ENCODE results near the gene IL13RA1.

Gene IL13RA1

DNA sequence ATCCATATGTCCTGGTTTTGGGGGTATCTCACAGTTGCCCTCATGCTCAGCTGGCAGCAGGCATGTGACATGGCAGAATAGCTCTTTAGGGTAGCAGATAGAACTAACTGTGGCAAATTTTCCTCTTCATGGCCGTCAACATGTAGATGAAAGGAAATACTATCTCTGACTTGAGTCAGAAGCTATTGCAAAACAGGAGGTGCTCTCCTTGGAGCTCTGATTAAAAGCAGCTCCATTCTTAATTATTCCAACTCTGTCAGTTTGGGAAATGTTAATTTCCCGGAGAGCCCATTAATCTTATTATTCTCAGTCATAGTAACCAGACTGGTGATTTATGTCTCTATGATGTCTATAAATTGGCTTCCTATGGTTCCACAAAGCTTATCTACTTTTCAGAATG, 18.2 kb downstream of the IL13RA1 start:
- Mint-ChIP-seq H3K4me1 (peaks cover 5% of the 10 kb centered on the region), H3K27ac (no peak overlapping the region), H3K4me3 (no peak overlapping the region), H3K9me3 (no peaks in the 10 kb centered on the region), H3K27me3 (no peaks in the 10 kb centered on the region), H3K36me3 (peaks cover 8% of the 10 kb centered on the region)
- no peak for ATAC-seq

DNA sequence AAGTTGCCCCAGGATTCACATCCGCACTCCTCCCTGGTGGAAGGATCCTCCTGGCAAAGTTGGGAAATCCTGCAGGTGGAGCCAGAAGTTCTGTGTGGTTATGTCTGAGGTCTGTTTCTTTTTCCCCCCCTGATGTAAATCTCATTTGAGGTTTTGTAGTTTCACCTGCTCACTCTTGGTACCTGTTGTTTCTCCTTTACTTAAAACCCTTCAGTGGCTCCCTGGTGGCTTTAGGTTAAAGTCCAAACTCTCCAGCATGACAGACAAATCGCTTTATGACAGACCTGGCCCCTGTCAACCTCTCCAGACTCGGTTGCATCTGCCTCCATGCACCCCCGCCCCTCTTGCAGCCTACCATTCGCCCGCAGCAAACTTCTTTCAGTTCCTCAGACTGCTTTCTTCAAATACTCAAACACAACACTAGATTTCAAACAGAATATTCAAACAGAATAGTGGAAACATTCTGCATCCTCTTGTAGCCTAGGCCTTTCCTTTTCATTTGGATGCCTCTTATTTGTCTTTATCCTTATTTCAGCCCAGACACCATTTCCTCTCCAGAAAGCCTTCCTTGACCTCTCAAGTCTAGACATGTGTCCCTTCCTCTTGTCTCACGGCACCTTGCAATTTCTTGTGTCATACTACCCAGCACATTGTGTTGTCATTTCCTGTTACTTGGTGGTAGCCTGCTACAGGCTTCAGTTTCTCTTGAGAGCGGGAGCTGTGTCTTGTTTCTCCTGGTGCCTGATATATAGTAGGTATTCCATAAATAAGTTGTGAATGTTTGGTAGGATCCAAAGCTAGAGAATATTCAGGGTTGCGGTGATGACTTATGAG, 24.8 kb downstream of the IL13RA1 start:
- Mint-ChIP-seq H3K36me3 (peaks cover 32% of the 10 kb centered on the region), H3K9me3 (no peaks in the 10 kb centered on the region), H3K27me3 (no peaks in the 10 kb centered on the region), H3K4me1 (peaks cover 30% of the 10 kb centered on the region), H3K27ac (peak overlapping the region; percentile 91), H3K4me3 (peak overlapping the region; percentile 45)
- peak; percentile 90 for ATAC-seq

DNA sequence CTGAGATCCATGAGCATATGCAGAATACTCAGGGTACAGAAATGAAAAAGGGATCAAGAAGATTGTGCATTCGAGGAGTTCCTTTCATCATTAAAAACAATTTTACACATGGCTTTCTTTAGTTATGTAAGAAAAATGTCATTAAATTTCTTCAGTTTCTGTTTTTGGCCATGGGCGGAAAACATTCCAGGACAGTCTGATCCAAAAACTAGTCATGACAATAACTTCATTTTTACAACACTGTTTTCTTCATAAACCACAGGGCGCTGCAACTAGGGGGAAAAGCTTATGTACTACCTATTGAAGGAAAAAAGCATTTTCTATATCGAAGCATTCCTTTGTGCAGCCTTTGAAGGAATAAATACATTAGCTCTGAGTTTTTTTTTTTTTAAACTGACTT, 28.2 kb downstream of the IL13RA1 start:
- Mint-ChIP-seq H3K4me3 (no peak overlapping the region), H3K9me3 (no peaks in the 10 kb centered on the region), H3K4me1 (peaks cover 36% of the 10 kb centered on the region), H3K27ac (no peak overlapping the region), H3K27me3 (no peaks in the 10 kb centered on the region), H3K36me3 (peaks cover 50% of the 10 kb centered on the region)
- no peak for ATAC-seq

DNA sequence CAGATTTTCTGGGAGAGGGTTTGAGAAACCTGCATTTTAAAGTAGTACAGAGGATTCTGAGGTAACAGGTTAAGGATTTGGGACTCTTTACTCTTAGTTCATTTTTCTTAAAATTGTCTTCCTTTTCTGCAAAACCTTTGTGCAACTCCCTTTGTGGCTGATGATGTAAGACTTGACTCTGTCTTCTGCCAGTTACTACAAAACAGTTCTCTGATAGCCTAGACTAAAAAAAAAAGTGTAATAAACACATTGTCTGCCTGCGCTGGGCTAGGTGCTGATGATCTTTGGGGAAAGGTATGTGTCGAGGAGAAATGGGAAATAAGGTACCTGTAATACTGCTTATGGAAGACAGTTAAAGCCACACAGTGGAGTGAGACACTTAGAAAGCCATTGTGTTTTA, 28.7 kb downstream of the IL13RA1 start:
- Mint-ChIP-seq H3K27ac (peak overlapping the region; percentile 9), H3K36me3 (peaks cover 51% of the 10 kb centered on the region), H3K27me3 (no peaks in the 10 kb centered on the region), H3K4me3 (no peak overlapping the region), H3K9me3 (no peaks in the 10 kb centered on the region), H3K4me1 (peaks cover 34% of the 10 kb centered on the region)
- ATAC-seq: no peak

DNA sequence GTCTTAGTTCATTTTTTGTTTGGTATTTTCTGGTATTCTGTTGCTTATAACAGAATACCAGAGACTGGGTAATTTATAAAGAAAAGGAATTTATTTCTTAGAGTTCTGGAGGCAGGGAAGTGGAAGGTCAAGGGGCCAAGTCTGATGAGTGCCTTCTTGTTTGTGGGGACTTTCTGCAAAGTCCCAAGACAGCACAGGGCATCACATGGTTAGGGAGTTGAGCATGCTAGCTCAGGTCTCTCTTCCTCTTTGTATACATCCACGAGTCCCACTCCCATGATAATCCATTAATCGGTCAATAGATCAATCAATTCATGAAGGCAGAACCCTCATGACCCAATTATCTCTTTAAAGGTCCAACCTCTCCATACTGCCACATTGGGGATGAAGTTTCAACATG, 31.1 kb downstream of the IL13RA1 start:
- peak overlapping the region; percentile 66 for H3K27ac Mint-ChIP-seq
- H3K36me3 Mint-ChIP-seq: peaks cover 49% of the 10 kb centered on the region
- peaks cover 17% of the 10 kb centered on the region for H3K4me1 Mint-ChIP-seq
- no peaks in the 10 kb centered on the region for H3K27me3 Mint-ChIP-seq
- no peak overlapping the region for H3K4me3 Mint-ChIP-seq
- no peaks in the 10 kb centered on the region for H3K9me3 Mint-ChIP-seq
- ATAC-seq: no peak

DNA sequence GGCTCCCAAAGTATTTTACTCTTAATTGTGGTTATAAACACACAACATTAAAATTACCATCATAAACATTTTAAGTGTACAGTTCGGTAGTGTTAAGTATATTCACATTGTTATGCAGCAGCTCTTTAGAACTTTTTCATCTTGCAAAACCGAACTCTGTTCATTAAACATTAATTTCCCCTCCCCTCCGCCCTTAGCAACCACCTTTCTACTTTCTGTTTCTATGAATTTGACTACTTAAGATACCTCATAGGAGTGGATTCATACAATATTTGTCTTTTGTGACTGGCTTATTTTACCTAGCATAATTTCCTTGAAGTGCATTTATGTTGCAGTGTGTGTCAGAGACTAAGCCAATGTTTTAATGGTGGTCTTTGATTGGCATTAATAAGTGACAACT, 32.6 kb downstream of the IL13RA1 start:
- no peak for ATAC-seq
- H3K27me3 Mint-ChIP-seq: no peaks in the 10 kb centered on the region
- peaks cover 43% of the 10 kb centered on the region for H3K36me3 Mint-ChIP-seq

DNA sequence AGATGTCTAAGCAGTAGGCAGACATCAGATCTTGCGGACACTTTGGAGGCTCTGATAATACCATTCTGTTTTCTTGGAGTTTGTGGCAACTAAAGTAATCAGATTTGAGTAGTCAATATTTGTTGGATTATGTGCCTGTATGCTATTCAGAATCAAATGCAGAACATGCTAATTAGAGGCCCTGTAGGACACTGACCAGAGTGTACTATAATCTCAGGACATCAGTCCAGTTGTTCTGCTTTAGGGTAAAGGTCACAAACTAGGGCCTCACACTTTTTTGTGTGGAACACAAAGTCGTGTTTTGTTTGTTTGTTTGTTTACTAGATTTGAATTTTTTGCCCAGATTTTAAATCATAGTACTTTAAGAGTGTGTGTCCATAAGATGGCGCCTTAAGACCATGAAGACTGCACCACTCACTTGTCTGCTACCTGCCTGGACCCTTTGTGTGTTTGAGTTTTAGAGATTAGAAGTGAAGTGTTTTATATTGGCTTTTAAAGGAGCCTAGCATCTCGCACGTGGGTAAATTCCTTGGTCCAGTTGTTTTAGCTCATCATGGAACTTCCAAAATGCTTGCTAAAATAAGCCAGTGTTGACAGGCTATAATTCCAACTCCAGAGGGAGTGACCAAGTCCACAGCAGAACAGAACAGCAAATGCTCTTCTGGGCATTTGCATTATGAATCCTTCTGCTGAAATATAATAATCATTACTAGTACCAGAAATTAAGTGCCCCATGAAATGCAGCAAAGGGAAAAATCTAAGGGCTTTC, 34.7 kb downstream of the IL13RA1 start:
- Mint-ChIP-seq H3K27ac (no peak overlapping the region), H3K4me3 (no peak overlapping the region), H3K9me3 (no peaks in the 10 kb centered on the region), H3K4me1 (peaks cover 6% of the 10 kb centered on the region), H3K36me3 (peaks cover 36% of the 10 kb centered on the region), H3K27me3 (no peaks in the 10 kb centered on the region)
- ATAC-seq: no peak

More for the DNA sequence above, 32.6 kb downstream of the IL13RA1 start:
- Mint-ChIP-seq H3K27ac (no peak overlapping the region), H3K4me3 (no peak overlapping the region), H3K4me1 (peaks cover 17% of the 10 kb centered on the region), H3K9me3 (no peaks in the 10 kb centered on the region)

DNA sequence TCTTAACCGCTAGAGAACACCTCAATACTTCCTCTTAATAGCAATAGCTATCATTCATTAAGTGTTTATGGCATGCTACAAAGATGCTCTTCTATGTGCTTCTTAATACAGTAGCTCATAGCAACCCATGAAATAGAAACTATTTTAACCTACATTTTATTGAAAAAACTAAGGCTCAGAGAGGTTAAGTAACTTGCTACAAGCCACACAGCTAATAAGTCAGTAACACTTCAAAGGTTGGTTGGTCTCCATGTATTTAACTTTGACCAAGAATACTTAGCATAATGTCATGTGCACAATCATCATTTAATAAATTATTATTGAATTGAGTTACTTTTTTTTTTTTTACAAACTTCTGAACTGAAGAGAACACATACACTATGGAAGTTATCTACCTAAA, 36.1 kb downstream of the IL13RA1 start:
- Mint-ChIP-seq H3K36me3 (peaks cover 29% of the 10 kb centered on the region), H3K27me3 (no peaks in the 10 kb centered on the region)
- no peak for ATAC-seq

DNA sequence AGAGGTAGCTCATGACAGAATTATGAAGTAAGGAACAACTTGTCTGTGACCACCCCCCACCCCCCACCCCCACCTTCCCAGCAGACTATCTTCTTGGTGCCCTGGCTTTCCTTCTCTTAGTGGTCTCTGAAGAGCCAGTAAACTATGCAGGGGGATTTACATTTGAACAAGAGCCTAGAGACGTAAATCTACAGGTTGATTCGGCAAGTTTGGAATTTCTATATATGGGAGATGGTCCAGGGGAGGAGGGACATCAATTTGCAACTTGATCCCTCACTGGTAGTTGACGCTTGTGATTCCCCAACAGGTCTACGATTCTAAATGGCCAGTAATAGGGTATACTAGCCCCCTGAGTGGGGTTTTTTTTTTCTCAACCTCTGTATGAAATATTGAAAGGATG, 36.7 kb downstream of the IL13RA1 start:
- peaks cover 22% of the 10 kb centered on the region for H3K36me3 Mint-ChIP-seq
- H3K27me3 Mint-ChIP-seq: no peaks in the 10 kb centered on the region
- H3K27ac Mint-ChIP-seq: no peak overlapping the region
- H3K9me3 Mint-ChIP-seq: no peaks in the 10 kb centered on the region
- no peaks in the 10 kb centered on the region for H3K4me1 Mint-ChIP-seq
- no peak for ATAC-seq
- no peak overlapping the region for H3K4me3 Mint-ChIP-seq

More for the DNA sequence above, 36.1 kb downstream of the IL13RA1 start:
- Mint-ChIP-seq H3K4me1 (peaks cover 5% of the 10 kb centered on the region), H3K4me3 (no peak overlapping the region), H3K9me3 (no peaks in the 10 kb centered on the region), H3K27ac (no peak overlapping the region)

DNA sequence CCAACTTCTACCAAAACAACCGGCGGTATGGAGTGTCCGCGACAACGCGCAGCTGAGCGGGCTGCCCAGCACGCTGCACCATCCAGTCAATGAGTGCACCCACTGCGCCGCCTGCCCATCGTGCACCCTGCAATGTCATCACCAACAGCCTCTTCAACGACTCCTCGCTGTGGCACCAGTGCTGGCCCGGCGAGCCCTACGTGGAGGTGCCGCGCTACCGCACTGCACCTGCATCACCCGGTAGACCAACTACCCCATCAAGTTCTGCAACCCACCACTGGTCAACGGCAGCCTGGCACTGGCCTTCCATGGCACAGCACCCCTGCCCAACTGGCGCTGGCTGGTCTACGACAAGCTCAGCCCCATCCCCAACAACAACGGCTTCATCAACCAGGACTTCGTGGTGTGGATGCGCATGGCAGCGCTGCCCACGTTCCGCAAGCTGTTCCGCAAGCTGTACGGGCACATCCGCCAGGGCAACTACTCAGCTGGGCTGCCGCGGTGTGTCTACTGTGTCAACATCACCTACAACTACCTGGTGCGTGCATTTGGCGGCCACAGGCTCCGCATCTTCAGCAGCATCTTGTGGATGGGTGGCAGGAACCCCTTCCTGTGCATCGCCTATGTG, 42.8 kb downstream of the IL13RA1 start:
- H3K4me3 Mint-ChIP-seq: no peak overlapping the region
- peaks cover 23% of the 10 kb centered on the region for H3K36me3 Mint-ChIP-seq
- H3K27me3 Mint-ChIP-seq: no peaks in the 10 kb centered on the region
- H3K9me3 Mint-ChIP-seq: no peaks in the 10 kb centered on the region
- no peaks in the 10 kb centered on the region for H3K4me1 Mint-ChIP-seq
- no peak overlapping the region for H3K27ac Mint-ChIP-seq
- no peak for ATAC-seq

DNA sequence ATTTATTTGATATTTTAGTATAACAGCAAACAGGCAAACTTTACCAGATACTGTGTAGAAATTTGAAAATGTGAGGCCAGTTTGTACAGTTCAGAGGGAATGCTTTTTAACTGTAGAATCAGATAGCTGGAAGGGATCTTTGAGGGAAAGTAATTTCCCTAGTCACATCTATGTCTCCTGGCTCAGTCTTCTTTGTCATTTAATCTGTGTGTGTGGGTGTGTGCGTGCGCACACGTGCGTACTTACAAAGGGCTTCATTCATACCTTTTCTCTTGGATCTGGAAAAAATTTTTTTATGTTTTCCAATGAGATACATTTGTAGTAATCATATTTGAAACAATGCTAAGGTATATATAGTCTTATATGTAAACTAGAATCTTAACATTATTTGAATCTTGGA, 44.6 kb downstream of the IL13RA1 start:
- H3K4me3 Mint-ChIP-seq: no peak overlapping the region
- ATAC-seq: no peak
- H3K27me3 Mint-ChIP-seq: no peaks in the 10 kb centered on the region
- peaks cover 31% of the 10 kb centered on the region for H3K36me3 Mint-ChIP-seq
- no peaks in the 10 kb centered on the region for H3K9me3 Mint-ChIP-seq
- H3K27ac Mint-ChIP-seq: no peak overlapping the region
- no peaks in the 10 kb centered on the region for H3K4me1 Mint-ChIP-seq

DNA sequence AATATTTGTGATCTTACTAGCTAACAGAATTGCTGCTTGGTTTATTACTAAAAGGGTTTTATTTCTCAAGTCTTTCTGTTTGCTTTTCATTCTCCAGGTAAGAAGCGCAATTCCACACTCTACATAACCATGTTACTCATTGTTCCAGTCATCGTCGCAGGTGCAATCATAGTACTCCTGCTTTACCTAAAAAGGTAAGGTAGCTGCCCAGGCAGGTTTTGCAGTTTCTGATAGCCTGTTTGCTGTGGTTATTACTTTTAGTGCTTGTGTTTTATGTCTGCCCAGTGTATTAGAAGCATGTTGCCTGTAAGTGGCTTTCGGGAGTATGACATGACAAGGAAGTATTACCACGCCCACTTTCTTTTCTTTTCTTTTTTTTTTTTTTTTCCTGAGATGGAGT, 46.4 kb downstream of the IL13RA1 start:
- no peaks in the 10 kb centered on the region for H3K4me1 Mint-ChIP-seq
- H3K27ac Mint-ChIP-seq: no peak overlapping the region
- no peaks in the 10 kb centered on the region for H3K9me3 Mint-ChIP-seq
- peaks cover 31% of the 10 kb centered on the region for H3K36me3 Mint-ChIP-seq
- no peak overlapping the region for H3K4me3 Mint-ChIP-seq
- no peak for ATAC-seq
- no peaks in the 10 kb centered on the region for H3K27me3 Mint-ChIP-seq

DNA sequence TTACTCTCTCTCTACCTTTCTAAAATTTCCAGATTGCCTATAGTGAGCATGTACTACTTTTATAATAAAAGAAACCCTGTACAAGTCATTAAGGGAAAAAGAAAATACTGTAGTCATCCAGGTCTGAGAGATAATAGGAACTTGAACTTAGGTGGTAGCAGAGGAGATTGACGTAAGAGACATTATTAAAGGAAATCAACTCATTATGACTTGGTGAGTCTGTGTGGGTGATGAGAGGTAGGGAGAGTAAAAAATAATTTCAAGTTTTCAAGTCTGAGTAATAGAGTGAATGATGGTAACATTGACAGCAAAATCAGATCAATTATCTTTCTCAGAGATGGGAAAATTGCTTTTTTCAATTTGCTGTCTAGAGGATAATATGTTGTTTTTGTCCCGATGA, 52.2 kb downstream of the IL13RA1 start:
- Mint-ChIP-seq H3K27ac (no peak overlapping the region), H3K9me3 (no peaks in the 10 kb centered on the region), H3K27me3 (no peaks in the 10 kb centered on the region), H3K4me3 (no peak overlapping the region), H3K36me3 (peaks cover 29% of the 10 kb centered on the region), H3K4me1 (no peaks in the 10 kb centered on the region)
- no peak for ATAC-seq

DNA sequence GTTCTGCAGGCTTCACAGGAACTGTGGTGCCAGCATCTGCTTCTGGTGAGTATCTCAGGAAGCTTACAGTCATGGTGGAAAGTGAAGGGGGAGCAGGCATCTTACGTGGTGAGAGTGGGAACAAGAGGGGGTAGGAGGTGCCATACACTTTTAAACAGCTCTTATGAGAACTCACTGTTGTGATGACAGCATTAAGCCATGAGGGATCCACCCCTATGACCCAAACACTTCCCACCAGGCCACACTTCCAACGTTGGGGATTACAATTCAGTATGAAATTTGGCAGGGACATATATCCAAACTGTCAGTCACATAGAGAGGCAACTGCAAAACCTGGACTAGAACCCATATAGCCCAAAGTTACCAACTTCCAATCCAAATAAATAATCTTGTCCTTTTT, 53.1 kb downstream of the IL13RA1 start:
- Mint-ChIP-seq H3K27ac (no peak overlapping the region), H3K27me3 (no peaks in the 10 kb centered on the region), H3K9me3 (no peaks in the 10 kb centered on the region), H3K4me3 (no peak overlapping the region), H3K36me3 (peaks cover 29% of the 10 kb centered on the region), H3K4me1 (no peaks in the 10 kb centered on the region)
- no peak for ATAC-seq

DNA sequence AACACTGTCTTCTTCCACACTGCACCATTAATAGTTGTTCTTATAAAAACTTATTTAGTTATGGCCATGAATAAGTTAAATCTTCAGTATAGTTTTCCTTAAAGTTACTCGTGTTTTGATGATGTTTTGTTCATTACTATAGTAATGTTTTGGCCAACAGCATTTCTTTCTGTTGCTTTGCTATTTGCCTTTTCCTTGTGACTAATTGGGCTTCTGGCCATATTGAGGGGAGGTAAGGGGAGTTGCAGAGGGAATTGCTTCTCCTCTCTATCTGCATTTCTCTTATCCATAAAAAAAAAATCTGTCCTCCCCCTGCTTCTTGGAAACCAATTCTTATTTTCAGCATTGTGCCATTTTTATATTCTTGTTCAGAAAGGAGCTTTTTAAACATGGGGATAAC, 53.5 kb downstream of the IL13RA1 start:
- Mint-ChIP-seq H3K36me3 (peaks cover 25% of the 10 kb centered on the region), H3K27ac (no peak overlapping the region)
- no peak for ATAC-seq

More for the DNA sequence above, 53.5 kb downstream of the IL13RA1 start:
- H3K4me1 Mint-ChIP-seq: no peaks in the 10 kb centered on the region
- H3K4me3 Mint-ChIP-seq: no peak overlapping the region
- no peaks in the 10 kb centered on the region for H3K9me3 Mint-ChIP-seq
- no peaks in the 10 kb centered on the region for H3K27me3 Mint-ChIP-seq
